Smooth muscle cell (in vitro differentiated cells): ENCODE measurements around the gene ASTN2. TPM values are rescaled to one million over a fixed set of nuclear protein-coding genes. Genes with fewer than 3 reads are reported as not detected.

Source experiments
- DNase-seq: peaks from one replicate; lab custom pipeline; 2025; ENCODE audit not compliant: unreplicated experiment; lab: John Stamatoyannopoulos, UW
- H2AFZ ChIP-seq: fragments of 200-600 bp; sonication (generic); 2 replicates; pipeline ENCODE4 v1.6.0; 2016; ENCODE audit warnings: antibody characterized with exemption, low read depth, mild to moderate bottlenecking
- H3F3A ChIP-seq: fragments of 200-600 bp; sonication (generic); 2 replicates; pipeline ENCODE4 v1.6.0; 2017; ENCODE audit warnings: antibody characterized with exemption, low read depth
- H3K27ac ChIP-seq: fragments of 200-600 bp; sonication (generic); 2 replicates; pipeline ENCODE4 v1.5.1; 2016; ENCODE audit warnings: low read depth, mild to moderate bottlenecking
- H3K27me3 ChIP-seq: fragments of 200-600 bp; sonication (generic); 2 replicates; pipeline ENCODE4 v1.6.1; 2016; ENCODE audit warnings: low read depth, mild to moderate bottlenecking
- H3K36me3 ChIP-seq: fragments of 200-600 bp; sonication (generic); 2 replicates; pipeline ENCODE4 v1.5.1; 2016; ENCODE audit warnings: low read depth
- H3K4me1 ChIP-seq: fragments of 200-600 bp; sonication (generic); 2 replicates; pipeline ENCODE4 v1.5.1; 2016; ENCODE audit warnings: low read depth
- H3K4me2 ChIP-seq: fragments of 200-600 bp; sonication (generic); 2 replicates; pipeline ENCODE4 v1.6.0; 2016; ENCODE audit warnings: mild to moderate bottlenecking
- H3K4me3 ChIP-seq: fragments of 200-600 bp; sonication (generic); 2 replicates; pipeline ENCODE4 v1.5.1; 2016; ENCODE audit warnings: mild to moderate bottlenecking
- H3K79me2 ChIP-seq: fragments of 200-600 bp; sonication (generic); 2 replicates; pipeline ENCODE4 v1.6.0; 2016; ENCODE audit warnings: low read depth, mild to moderate bottlenecking
- H3K9ac ChIP-seq: fragments of 200-600 bp; sonication (generic); 2 replicates; pipeline ENCODE4 v1.6.0; 2016; ENCODE audit warnings: low read depth
- H3K9me3 ChIP-seq: fragments of 200-600 bp; sonication (generic); replicated peaks from 2 replicates; pipeline ENCODE4 v1.5.1; 2016; ENCODE audit warnings: low read depth
- H4K20me1 ChIP-seq: fragments of 200-600 bp; sonication (generic); 2 replicates; pipeline ENCODE4 v1.6.0; 2016; ENCODE audit warnings: low read depth
- CTCF ChIP-seq: fragments of 200-600 bp; sonication (generic); IDR thresholded peaks from 2 replicates; pipeline ENCODE4 v1.5.1; 2017; ENCODE audit warnings: borderline replicate concordance, mild to moderate bottlenecking, antibody characterized with exemption; ENCODE audit not compliant: insufficient read depth, poor library complexity, severe bottlenecking
- whole genome bisulfite sequencing: methylation state at CpG from one replicate; pipeline ENCODE4 v1.1.7; 2016; ENCODE audit warnings: low lambda C conversion rate; 5-methylcytosine and 5-hydroxymethylcytosine counted together
- polyA plus RNA-seq: library from polyadenylated mRNA; unstranded; fragments of >200 nt; fragmentation: Nextera tagmentation; extraction: Ambion mirVana; gene quantifications from 2 replicates; pipeline ENCODE4 v1.2.1, GENCODE V29; 2016
- total RNA-seq: library from RNA; depleted of rRNA; stranded (reverse); fragments of >200 nt; gene quantifications from 2 replicates; pipeline ENCODE4 v1.2.3, GENCODE V29; 2014

Gene ASTN2
- total and polyA plus RNA-seq, 2 experiments from 2014 or later: 6.5 to 6.7 TPM

DNA sequence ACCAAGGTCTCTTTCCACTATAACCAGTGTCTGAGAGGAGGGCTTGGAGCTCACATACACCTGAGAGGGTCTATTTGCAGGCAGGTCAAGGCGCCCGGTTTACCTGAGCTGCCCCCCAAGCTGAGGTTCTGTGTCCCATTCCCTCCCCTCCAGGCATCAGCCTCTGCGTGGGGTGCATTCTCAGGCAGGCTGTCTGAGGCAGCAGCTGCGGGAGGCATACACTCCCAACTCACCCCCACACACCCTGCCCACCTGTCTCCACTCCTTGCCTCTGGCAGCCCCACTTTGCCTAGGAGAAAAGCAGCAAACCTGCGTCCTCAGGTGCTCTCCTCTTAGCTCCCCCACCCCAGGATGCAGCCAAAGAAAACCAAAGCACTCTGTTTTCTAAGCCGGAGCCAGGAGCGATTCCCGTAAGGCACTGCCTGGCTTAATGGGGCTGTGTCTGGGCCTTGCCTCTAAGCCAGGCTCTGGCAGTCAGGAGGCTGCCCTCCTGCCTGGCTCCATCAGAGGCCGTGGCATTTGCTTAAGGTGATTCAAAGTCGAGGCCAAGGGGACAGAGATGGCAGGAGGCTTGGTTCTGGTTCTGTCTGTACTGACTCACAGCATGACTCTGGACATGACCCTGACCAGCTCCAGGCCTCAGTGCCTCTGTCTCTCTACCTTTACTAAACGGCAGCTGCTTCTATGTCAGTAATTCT, 867.0 kb downstream of the ASTN2 start:
- Histone ChIP-seq H3K36me3 (no peaks in the 10 kb centered on the region), H3K4me1 (peaks cover 8% of the 10 kb centered on the region), H4K20me1 (no peaks in the 10 kb centered on the region), H3K9ac (no peak overlapping the region), H3K4me3 (no peak overlapping the region), H3K27ac (no peak overlapping the region), H3K79me2 (no peaks in the 10 kb centered on the region), H3F3A (peaks cover 6% of the 10 kb centered on the region), H3K27me3 (no peaks in the 10 kb centered on the region), H3K4me2 (no peak overlapping the region), H2AFZ (no peak overlapping the region), H3K9me3 (no peaks in the 10 kb centered on the region)
- DNase-seq: no peak
- 75% methylated on average over 11 of the region's 11 CpGs for WGBS
- TF ChIP-seq CTCF: no peak

- no peaks in the 10 kb centered on the region for H3K36me3 ChIP-seq
- H3K79me2 ChIP-seq: no peaks in the 10 kb centered on the region
- H3K4me2 ChIP-seq: no peak overlapping the region
- H3K4me1 ChIP-seq: peaks cover 8% of the 10 kb centered on the region
- H4K20me1 ChIP-seq: no peaks in the 10 kb centered on the region
- WGBS: 91% methylated on average over 7 of the region's 7 CpGs
- H3K27me3 ChIP-seq: no peaks in the 10 kb centered on the region
- H3K4me3 ChIP-seq: no peak overlapping the region
- no peak overlapping the region for H2AFZ ChIP-seq
- TF ChIP-seq CTCF: no peak
- H3K9ac ChIP-seq: no peak overlapping the region
- no peaks in the 10 kb centered on the region for H3K9me3 ChIP-seq
- peaks cover 6% of the 10 kb centered on the region for H3F3A ChIP-seq
- no peak for DNase-seq
- H3K27ac ChIP-seq: no peak overlapping the region
These were observed 867.9 kb downstream of the ASTN2 start for GRCh38 chr9:116546711-116547581.

DNA sequence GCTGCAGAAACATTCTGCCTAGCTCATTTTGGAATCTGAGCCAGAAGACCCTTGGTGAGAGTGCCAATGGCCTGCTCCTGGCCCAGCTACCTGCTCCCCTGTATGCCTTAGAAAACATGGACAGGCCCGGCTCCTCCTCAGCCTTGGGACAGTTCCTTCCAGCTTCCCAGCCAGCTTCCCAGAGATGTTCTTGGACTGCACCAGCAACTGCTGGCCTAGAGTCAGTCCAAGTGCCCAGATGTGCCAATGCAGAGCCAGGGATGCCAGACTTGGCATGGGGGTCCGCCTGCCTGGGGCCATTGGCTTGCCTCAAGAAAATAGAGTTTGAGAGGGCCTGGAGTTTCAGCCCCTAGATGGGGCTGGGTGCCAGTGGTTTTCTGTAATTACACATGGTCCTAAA, 870.0 kb downstream of the ASTN2 start:
- DNase-seq: no peak
- 94% methylated on average over 2 of the region's 2 CpGs for WGBS
- no peaks in the 10 kb centered on the region for H3K79me2 ChIP-seq
- H3K27me3 ChIP-seq: no peaks in the 10 kb centered on the region
- H3F3A ChIP-seq: peaks cover under 1% of the 10 kb centered on the region
- no peak overlapping the region for H2AFZ ChIP-seq
- no peak overlapping the region for H3K27ac ChIP-seq
- no peak for TF ChIP-seq CTCF
- no peak overlapping the region for H3K4me3 ChIP-seq
- no peak overlapping the region for H3K9ac ChIP-seq
- H4K20me1 ChIP-seq: no peaks in the 10 kb centered on the region
- H3K4me1 ChIP-seq: no peaks in the 10 kb centered on the region
- H3K9me3 ChIP-seq: no peaks in the 10 kb centered on the region
- H3K4me2 ChIP-seq: no peak overlapping the region
- H3K36me3 ChIP-seq: no peaks in the 10 kb centered on the region
